HG02759 (cell line): ENCODE results near the gene BANF2.

Source experiments
- ATAC-seq: cut with Tn5 transposase; IDR thresholded peaks from one replicate; pipeline ENCODE4 v1.9.1; 2021; ENCODE audit warnings: mild to moderate bottlenecking, moderate library complexity; ENCODE audit not compliant: unreplicated experiment

BANF2 gene

DNA sequence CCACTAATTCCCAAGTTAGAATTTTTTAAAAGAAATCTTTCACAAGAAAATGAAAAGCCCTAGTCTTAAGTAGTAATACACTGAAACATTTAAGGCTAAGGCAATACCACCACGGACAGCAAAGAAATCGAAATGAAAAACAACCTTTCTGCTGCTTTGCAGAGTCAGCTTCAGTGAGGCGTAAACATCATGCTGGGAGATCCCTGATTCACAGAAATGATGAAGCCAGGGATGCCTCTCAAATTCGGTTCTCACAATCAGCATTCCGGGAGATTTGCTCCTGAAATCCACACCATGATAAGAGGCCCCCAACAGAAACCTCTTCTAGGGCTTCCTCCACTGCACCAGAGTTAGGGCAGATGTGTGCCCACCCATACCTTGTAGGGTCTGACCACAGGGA lies 36.3 kb upstream of the BANF2 start:
- ATAC-seq = no peak

DNA sequence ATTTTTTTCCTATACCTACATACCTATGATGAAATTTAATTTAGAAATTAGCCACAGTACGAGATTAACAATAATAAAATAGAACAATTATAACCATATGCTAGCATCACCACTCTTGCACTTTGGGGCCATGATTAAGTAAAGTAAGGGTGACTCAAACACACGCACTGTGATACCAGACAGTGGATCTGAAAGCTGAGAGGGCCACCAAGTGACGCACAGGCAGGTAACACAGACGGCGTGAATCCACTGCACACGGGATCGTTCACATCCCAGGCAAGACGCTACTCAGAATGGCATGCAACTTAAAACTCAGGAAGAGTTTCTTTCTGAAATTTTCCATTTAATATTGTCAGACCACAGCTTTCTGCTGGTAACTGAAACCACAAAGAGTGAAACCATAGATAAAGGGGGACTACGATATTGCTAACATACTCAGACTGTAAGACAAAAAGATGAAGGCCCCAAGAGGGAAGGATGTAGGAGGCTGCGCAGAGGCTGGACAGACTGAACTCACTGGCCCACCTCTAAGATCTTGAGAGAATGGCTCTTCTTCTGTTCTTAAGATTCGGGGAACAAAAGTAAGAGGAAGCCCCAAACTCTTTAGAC lies 35.6 kb upstream of the BANF2 start:
- ATAC-seq = no peak

GRCh38 chr20:17665756-17666155 lies 34.0 kb upstream of the BANF2 start:
- no peak for ATAC-seq

DNA sequence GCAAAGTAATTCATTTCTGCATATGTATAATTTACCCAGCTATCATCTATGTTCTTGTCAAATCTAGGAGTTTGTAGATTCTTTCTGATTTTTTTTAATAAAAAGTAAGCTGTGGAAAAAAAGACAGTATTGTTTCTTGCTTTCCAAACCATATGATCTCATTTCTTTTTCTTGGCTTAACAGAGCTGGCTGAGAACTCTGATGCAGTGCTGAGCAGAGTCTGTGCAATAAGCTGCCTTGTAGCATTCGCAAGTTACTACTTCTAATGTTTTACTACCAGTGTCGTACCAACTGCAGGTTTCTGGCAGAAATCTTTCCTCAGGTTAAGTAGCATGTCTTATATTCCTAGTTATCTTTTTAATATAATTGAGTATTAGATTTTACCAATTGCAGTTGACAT lies 33.3 kb upstream of the BANF2 start:
- ATAC-seq = no peak

DNA sequence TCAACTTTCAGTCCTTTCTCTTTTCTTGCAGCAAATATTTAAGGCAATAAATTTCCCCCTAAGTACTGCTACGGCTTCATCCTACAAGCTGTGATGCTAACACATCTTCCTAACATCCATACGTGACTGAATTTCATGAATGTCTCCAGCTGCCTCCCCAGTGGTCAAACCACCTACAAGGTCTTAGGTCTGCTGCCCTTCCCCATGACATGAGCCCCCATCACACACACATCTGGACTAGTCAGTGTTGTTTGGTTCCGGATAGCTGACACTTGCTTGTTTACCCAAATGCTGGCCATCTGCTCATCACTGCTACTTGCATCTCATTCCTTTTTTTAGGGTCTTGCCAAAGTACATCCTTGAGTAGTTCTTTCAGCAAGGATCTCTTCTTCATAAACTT lies 32.3 kb upstream of the BANF2 start:
- no peak for ATAC-seq

DNA sequence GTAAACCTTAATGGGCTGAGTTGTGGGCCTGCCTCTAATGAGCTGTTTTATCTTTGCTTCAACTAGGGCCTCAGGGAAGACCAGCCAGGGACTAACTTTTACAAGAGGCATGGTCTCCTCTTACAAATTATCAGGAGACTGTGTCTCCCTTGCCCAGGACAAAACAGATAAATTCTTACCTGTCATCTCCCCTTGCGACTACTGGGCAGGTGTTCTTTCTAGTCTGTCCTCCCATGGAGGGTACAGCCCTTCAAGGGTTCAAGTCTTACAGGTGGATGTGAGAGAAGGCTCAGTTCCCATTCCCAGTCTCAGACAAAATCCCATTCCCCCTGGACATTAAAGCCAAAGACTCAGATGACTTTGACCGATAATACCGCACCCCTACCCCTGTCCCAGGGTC lies 31.3 kb upstream of the BANF2 start:
- no peak for ATAC-seq

DNA sequence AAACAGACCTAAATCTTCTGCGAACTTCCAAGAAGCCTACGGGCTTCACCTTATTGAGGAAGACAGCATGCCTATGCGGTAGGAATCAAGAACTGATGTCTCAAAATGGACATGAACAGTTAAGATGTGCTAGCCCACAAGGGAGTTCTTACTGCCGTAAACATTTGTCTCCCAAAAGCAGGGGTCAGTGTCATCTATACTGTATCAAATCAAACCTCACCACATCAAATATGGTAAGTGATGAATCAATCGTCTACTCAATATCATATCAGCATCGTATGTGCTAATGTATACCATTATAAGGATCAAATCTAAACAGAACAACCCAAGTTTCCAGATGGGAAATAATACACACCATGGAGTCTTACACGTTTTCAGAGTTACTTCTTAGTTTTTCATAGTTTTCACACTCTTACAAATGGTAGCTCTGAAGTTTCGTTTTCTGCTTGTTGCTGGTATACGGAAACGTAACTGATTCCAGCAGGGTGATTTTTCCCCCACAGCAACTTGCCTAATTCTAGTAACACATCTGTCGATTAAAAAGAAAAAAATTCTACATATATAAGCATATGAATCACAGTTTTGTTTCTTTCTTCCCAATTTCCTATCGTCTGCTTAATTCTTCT lies 30.3 kb upstream of the BANF2 start:
- no peak for ATAC-seq

DNA sequence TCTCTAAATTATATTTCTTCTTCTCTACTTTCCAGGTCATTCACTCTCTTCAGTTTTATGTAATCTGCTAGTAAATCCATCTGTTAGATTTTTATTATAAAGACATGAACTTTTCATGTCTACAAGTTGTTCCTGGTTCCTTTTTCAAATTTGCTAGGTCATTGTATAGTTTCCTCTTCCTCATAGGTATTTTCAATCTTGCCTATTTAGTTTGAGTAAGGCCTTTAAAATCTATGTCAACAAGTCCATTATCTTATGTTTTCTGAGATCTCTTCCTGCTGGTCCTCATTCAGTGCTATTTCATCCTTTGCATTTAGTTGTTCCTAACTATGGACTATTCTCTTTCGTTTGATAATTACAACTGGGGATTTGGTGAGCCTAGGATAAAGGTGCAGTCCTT lies 28.8 kb upstream of the BANF2 start:
- no peak for ATAC-seq

GRCh38 chr20:17671565-17671964 lies 28.2 kb upstream of the BANF2 start:
- ATAC-seq = no peak

DNA sequence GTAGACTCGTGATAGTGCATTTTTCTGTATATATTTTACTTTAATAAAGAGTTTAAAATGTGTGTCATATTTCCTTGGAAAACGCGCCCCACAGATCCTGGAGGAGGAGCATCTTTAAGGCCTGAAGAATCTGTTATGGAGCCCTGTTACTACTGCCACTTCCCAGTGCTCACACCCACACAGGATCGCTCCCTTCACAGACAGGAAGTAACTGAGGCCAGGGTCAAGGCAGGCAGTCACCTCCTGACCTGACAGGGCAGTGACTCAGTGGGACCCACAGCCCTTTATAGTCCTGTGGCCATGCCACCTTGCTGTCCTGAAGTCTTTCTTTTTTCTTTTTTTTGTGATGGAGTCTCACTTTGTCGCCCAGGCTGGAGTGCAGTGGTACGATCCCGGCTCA lies 26.7 kb upstream of the BANF2 start:
- no peak for ATAC-seq

DNA sequence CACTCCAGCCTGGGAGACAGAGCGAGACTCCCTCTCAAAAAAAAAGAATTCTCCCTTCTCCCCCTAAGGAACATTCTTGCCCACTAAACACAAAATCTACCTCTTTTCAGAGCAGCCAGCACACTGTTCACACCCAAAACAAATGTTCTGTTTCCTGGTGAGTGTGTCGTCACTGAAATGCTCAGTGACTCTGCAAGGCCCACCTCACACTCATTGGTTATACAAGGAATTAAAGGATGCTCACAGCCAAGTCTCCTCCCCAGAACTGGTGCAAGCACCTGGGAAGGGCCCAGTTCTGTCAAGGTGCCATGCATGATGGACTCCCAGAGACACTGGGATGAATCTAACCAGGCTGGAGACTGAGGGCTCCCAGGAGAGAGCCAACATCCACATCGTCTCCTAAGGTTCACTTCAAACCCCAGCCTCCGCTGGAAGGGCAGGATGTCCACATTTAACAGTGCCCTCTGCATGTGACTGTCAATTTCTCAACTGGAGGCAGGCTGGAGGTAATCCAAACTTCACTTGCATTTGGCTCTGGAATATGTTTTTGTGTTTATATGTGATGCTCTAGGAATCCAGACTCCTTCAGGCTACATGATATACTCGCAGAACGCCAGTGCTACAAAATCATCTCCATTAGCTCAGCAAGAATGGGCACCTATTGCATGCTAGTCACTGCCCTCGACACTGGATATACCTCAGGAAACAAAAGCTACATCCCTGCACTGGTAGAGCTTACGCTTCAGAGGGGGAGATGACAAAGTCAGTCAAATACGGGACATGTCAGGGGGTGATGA lies 24.8 kb upstream of the BANF2 start:
- ATAC-seq = no peak

DNA sequence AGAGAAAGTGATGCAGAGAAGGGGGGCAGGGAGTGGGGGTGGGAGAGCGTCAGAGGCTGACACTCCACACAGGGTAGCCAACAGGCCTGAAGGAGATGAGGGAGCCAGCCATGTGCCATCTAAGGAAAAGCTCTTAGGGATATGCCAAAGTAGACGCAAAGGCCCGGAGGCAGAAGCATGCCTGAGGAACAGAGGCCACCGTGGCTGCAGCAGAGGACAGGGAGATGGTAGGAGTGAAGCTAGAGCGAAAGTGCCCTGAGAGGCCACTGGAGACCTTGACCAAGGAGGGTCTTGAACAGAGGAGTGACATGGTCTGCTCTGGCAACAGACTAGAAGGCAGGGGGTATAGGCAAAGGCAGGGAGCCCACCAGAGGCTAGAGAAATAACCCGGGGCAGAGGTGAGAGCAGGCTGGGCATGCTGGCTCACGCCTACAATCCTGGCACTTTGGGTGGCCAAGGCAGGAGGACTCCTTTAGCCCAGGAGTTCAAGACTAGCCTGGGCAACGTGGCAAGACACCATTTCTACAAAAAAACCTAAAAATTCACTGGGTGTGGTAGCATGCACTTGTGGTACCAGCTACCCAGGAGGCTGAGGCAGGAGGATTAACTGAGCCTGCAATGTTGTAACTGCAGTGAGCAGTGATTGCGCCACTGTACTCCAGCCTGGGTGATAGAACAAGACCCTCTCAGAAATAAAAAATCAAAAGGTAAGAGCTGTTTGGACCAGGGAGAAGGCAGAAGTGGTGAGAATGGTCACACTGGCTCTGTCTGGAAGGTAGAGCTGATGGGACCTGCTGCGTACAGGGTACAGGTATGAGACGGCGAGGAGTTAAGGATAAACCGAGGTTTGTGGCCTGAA lies 24.0 kb upstream of the BANF2 start:
- no peak for ATAC-seq

GRCh38 chr20:17676378-17676759 lies 23.4 kb upstream of the BANF2 start:
- no peak for ATAC-seq

DNA sequence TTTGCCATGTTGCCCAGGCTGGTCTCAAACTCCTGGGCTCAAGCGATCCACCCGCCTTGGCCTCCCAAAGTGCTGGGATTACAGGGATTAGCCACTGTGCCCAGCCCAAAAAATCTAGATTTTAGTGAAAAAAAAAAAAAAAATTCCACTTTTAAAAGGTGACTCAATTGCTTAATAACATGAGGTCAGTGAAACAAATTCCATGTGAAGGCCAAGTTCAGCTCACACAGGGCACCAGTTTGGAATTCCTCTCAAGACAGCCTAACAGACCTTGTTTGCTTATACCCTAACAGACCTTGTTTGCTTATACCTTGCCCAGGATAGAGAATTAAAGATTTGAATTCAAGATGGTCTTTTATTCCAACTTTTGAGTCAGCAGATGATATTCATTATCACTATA lies 22.8 kb upstream of the BANF2 start:
- ATAC-seq = no peak

GRCh38 chr20:17678295-17678694 lies 21.5 kb upstream of the BANF2 start:
- no peak for ATAC-seq

- ATAC-seq = no peak
These were observed 20.9 kb upstream of the BANF2 start for GRCh38 chr20:17678886-17679285.

DNA sequence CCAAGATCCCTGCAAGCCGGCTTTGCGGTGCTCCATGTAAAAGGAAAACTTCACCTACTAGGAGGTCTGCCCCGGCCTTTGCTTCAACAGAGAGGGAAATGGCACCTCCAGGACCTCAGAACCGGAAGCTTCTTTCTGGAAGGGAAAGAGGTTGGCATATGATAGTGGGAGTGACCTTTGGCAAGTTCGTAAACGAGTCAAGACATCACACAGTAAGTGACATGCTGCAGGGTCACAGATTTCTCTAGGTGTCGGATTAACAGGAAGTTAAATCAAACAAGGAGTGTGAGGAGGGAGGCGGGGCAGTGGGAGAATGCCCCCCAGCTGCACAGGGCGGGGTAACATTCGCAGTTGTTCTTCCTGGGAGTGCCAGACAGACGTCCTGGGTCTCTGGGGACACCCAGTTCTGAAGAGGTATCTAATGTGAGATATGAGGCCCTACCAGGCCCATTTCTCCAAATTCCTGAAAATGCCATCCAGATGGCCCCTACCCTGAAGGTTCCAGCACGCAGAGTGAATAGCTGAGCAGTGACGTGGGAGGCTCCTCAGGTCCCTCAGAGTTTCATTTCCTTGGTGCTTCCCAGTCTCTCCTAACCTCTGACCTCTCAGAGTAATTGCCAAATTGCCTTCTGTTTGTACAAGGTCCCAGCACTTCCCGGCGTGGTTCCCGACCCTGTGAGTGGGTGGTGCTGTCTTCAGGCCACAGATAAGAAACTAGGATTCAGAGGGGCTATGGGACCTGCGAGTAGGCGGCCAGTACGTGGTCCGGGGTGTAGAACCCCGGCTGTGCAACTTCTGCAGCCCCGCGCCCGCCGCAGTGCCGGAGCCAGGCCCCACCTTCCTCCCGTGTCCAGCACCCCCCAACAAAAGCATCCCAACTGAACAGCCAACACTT lies 19.6 kb upstream of the BANF2 start:
- no peak for ATAC-seq

- peak; percentile 44 for ATAC-seq
These were observed 18.7 kb upstream of the BANF2 start for GRCh38 chr20:17680836-17681725.

DNA sequence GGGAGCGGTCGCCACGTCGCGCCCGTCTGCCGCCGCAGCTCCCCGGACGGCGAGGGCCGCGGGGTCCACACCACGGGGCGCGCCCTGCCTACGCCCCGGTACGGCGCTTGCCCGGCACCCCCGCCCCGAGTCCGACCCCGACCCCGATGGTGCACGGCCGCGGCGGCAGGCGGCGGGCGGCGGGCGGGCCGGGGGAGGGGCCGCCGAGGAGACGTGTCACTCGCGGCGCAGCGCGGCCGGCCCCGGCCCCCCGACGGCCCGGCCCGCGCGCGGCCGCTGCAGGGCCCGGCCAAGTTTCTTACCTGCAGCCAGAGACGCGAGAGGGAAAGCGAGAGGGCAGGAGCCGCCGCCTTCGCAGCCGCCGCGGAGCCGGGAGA lies 18.1 kb upstream of the BANF2 start:
- peak; percentile 14 for ATAC-seq
